Eye (tissue), 1 donor: ENCODE results near the gene STARD4.

ENCODE experiments used
- DNase-seq: peaks from one replicate; pipeline ENCODE4 v3.0.0-alpha.2; 2015

Gene STARD4

GRCh38 chr5:111512375-111513130 is at the start of gene STARD4:
STARD4 (minus strand) TSS chr5:111512535; CDS start chr5:111507433, 5,102 bp downstream.
- peak; percentile 98 for DNase-seq

- DNase-seq = no peak
Measured at GRCh38 chr5:111559680-111560079, 47.3 kb upstream of the STARD4 start.

GRCh38 chr5:111557686-111558085 is 45.4 kb upstream of the STARD4 start:
- DNase-seq = no peak

- no peak for DNase-seq
Measured at GRCh38 chr5:111557111-111557510, 44.8 kb upstream of the STARD4 start.

- DNase-seq = no peak
Measured at GRCh38 chr5:111556501-111556900, 44.2 kb upstream of the STARD4 start.

- DNase-seq = no peak
Measured at GRCh38 chr5:111555760-111556159, 43.4 kb upstream of the STARD4 start.

- DNase-seq = no peak
Measured at GRCh38 chr5:111553868-111554267, 41.5 kb upstream of the STARD4 start.

- no peak for DNase-seq
Measured at GRCh38 chr5:111552896-111553295, 40.6 kb upstream of the STARD4 start.

GRCh38 chr5:111552492-111552891 is 40.2 kb upstream of the STARD4 start:
- no peak for DNase-seq

GRCh38 chr5:111551569-111552275 is 39.4 kb upstream of the STARD4 start:
- DNase-seq = peak; percentile 28

GRCh38 chr5:111551161-111551560 is 38.8 kb upstream of the STARD4 start:
- peak; percentile 37 for DNase-seq

- DNase-seq = peak; percentile 97
Measured at GRCh38 chr5:111550282-111551020, 38.1 kb upstream of the STARD4 start.

- no peak for DNase-seq
Measured at GRCh38 chr5:111548992-111549649, 36.8 kb upstream of the STARD4 start.

- DNase-seq = no peak
Measured at GRCh38 chr5:111548348-111548950, 36.1 kb upstream of the STARD4 start.

- no peak for DNase-seq
Measured at GRCh38 chr5:111545031-111545430, 32.7 kb upstream of the STARD4 start.

GRCh38 chr5:111537141-111538024 is 25.0 kb upstream of the STARD4 start:
- peak; percentile 37 for DNase-seq

GRCh38 chr5:111535879-111536549 is 23.7 kb upstream of the STARD4 start:
- DNase-seq = no peak

GRCh38 chr5:111532886-111533582 is 20.7 kb upstream of the STARD4 start:
- DNase-seq = no peak

- no peak for DNase-seq
Measured at GRCh38 chr5:111530298-111530740, 18.0 kb upstream of the STARD4 start.

GRCh38 chr5:111528056-111528455 is 15.7 kb upstream of the STARD4 start:
- no peak for DNase-seq
